ENCODE data around the gene RBM46. TPM values are rescaled to one million over a fixed set of nuclear protein-coding genes. Genes with fewer than 3 reads are reported as not detected.

RBM46 gene
- total RNA-seq, 6 donors from 2014 or later: not detected

- Histone ChIP-seq H3K27ac (no peak overlapping the region), H3K9me3 (no peaks in the 10 kb centered on the region), H3K27me3 (no peaks in the 10 kb centered on the region), H3K4me1 (no peaks in the 10 kb centered on the region), H3K36me3 (no peaks in the 10 kb centered on the region), H3K4me3 (no peak overlapping the region)
- ATAC-seq (ENCODE audit: low FRiP score in 2 of 2) (no peak), DNase-seq (no peak)
- TF ChIP-seq CTCF (IDR thresholded peaks at IDR 0.05): no peak
- no peak for TF ChIP-seq EP300 (IDR thresholded peaks at IDR 0.05)
- no peak for TF ChIP-seq POLR2A (IDR thresholded peaks at IDR 0.05)
- no peak for TF ChIP-seq POLR2AphosphoS5 (IDR thresholded peaks at IDR 0.05)
Observed at GRCh38 chr4:154818230-154818629, 37.2 kb downstream of the RBM46 start.

- no peak for ATAC-seq (ENCODE audit: low FRiP score in 2 of 2)
- no peak overlapping the region for H3K27ac ChIP-seq
- H3K27me3 ChIP-seq: no peaks in the 10 kb centered on the region
Observed at GRCh38 chr4:154822775-154823174, 41.7 kb downstream of the RBM46 start.

GRCh38 chr4:154836030-154836429 lies 55.0 kb downstream of the RBM46 start:
- WGBS, 2 donors: 29 to 58% methylated on average over 3 of the region's 3 CpGs
- no peak for ATAC-seq (ENCODE audit: low FRiP score in 2 of 2)

More at GRCh38 chr4:154822775-154823174, 41.7 kb downstream of the RBM46 start:
- no peak for TF ChIP-seq POLR2AphosphoS5 (IDR thresholded peaks at IDR 0.05)
- no peak for TF ChIP-seq EP300 (IDR thresholded peaks at IDR 0.05)
- TF ChIP-seq CTCF (IDR thresholded peaks at IDR 0.05): no peak
- TF ChIP-seq POLR2A (IDR thresholded peaks at IDR 0.05): no peak
- DNase-seq: no peak
- H3K36me3 ChIP-seq: no peaks in the 10 kb centered on the region
- no peaks in the 10 kb centered on the region for H3K4me1 ChIP-seq
- H3K9me3 ChIP-seq: no peaks in the 10 kb centered on the region
- H3K4me3 ChIP-seq: no peak overlapping the region

GRCh38 chr4:154836513-154836912 lies 55.4 kb downstream of the RBM46 start:
- H3K4me1 ChIP-seq: no peaks in the 10 kb centered on the region
- no peak overlapping the region for H3K4me3 ChIP-seq
- no peak overlapping the region for H3K27ac ChIP-seq
- TF ChIP-seq POLR2AphosphoS5 (IDR thresholded peaks at IDR 0.05): no peak
- no peak for TF ChIP-seq POLR2A (IDR thresholded peaks at IDR 0.05)
- TF ChIP-seq EP300 (IDR thresholded peaks at IDR 0.05): no peak
- no peak for TF ChIP-seq CTCF (IDR thresholded peaks at IDR 0.05)
- H3K36me3 ChIP-seq: no peaks in the 10 kb centered on the region
- DNase-seq: no peak
- H3K9me3 ChIP-seq: no peaks in the 10 kb centered on the region
- 18 to 34% methylated on average over 3 of the region's 3 CpGs for WGBS, 2 donors
- no peak for ATAC-seq (ENCODE audit: low FRiP score in 2 of 2)
- H3K27me3 ChIP-seq: no peaks in the 10 kb centered on the region

More at GRCh38 chr4:154836030-154836429, 55.0 kb downstream of the RBM46 start:
- H3K36me3 ChIP-seq: no peaks in the 10 kb centered on the region
- H3K27me3 ChIP-seq: no peaks in the 10 kb centered on the region
- no peak overlapping the region for H3K27ac ChIP-seq
- H3K9me3 ChIP-seq: no peaks in the 10 kb centered on the region
- no peaks in the 10 kb centered on the region for H3K4me1 ChIP-seq
- no peak for DNase-seq
- H3K4me3 ChIP-seq: no peak overlapping the region
- TF ChIP-seq POLR2A (IDR thresholded peaks at IDR 0.05): no peak
- TF ChIP-seq POLR2AphosphoS5 (IDR thresholded peaks at IDR 0.05): no peak
- TF ChIP-seq EP300 (IDR thresholded peaks at IDR 0.05): no peak
- no peak for TF ChIP-seq CTCF (IDR thresholded peaks at IDR 0.05)

GRCh38 chr4:154838155-154838554 lies 57.1 kb downstream of the RBM46 start:
- Histone ChIP-seq H3K27ac (no peak overlapping the region), H3K36me3 (no peaks in the 10 kb centered on the region), H3K9me3 (no peaks in the 10 kb centered on the region), H3K27me3 (no peaks in the 10 kb centered on the region), H3K4me1 (no peaks in the 10 kb centered on the region), H3K4me3 (no peak overlapping the region)
- 81 to 89% methylated on average over 3 of the region's 3 CpGs for WGBS, 2 donors
- ATAC-seq (ENCODE audit: low FRiP score in 2 of 2) (no peak), DNase-seq (no peak)
- TF ChIP-seq POLR2A (IDR thresholded peaks at IDR 0.05): no peak
- TF ChIP-seq EP300 (IDR thresholded peaks at IDR 0.05): no peak
- TF ChIP-seq CTCF (IDR thresholded peaks at IDR 0.05): no peak
- TF ChIP-seq POLR2AphosphoS5 (IDR thresholded peaks at IDR 0.05): no peak
